DND-41 (cell line): ENCODE results near the gene NCOA3.

Source experiments
- ATAC-seq: fragments of 200-7000 bp; cut with Tn5 transposase; 3 replicates; pipeline ENCODE4 v1.9.1; 2021; ENCODE audit warnings: low read depth; ENCODE audit not compliant: insufficient read depth
- DNase-seq: peaks from one replicate; pipeline ENCODE4 v3.0.0-alpha.2; 2020
- H2AFZ ChIP-seq: 2 replicates; pipeline ENCODE4 v1.6.0; 2012; ENCODE audit warnings: low read depth, low read length
- H3K27ac ChIP-seq: 2 replicates; pipeline ENCODE4 v1.5.1; 2012; ENCODE audit warnings: low read length, inconsistent platforms
- H3K27me3 ChIP-seq: fragments of 200-600 bp; sonication (generic); 2 replicates; pipeline ENCODE4 v1.6.0; 2012; ENCODE audit warnings: low read length, mild to moderate bottlenecking, inconsistent platforms; ENCODE audit not compliant: insufficient read depth, poor library complexity
- H3K36me3 ChIP-seq: 2 replicates; pipeline ENCODE4 v1.5.1; 2012; ENCODE audit warnings: low read length, inconsistent platforms; ENCODE audit not compliant: insufficient read depth
- H3K4me1 ChIP-seq: 2 replicates; pipeline ENCODE4 v1.5.1; 2012; ENCODE audit warnings: mild to moderate bottlenecking, low read length; ENCODE audit not compliant: insufficient read depth
- H3K4me2 ChIP-seq: 2 replicates; pipeline ENCODE4 v1.6.0; 2012; ENCODE audit warnings: mild to moderate bottlenecking, moderate library complexity, low read length, inconsistent platforms; ENCODE audit not compliant: insufficient read depth
- H3K4me3 ChIP-seq, 2 experiments: fragments of 200-600 bp in 1 of 2; shearing (Covaris generic) in 1 of 2; 2 replicates each; pipeline ENCODE4 v1.5.1; 2012 to 2016; ENCODE audit warnings: inconsistent platforms in 2 of 2, low read length in 2 of 2, mild to moderate bottlenecking in 2 of 2, low read depth in 1 of 2, moderate library complexity in 1 of 2
- H3K79me2 ChIP-seq: 2 replicates; pipeline ENCODE4 v1.6.0; 2012; ENCODE audit warnings: low read length, inconsistent platforms; ENCODE audit not compliant: insufficient read depth
- H3K9ac ChIP-seq: 2 replicates; pipeline ENCODE4 v1.6.0; 2012; ENCODE audit warnings: low read depth, mild to moderate bottlenecking, inconsistent platforms, low read length, moderate library complexity
- H3K9me3 ChIP-seq: 2 replicates; pipeline ENCODE4 v1.5.1; 2012; ENCODE audit warnings: low read length, moderate library complexity, mild to moderate bottlenecking, inconsistent platforms; ENCODE audit not compliant: insufficient read depth, severe bottlenecking
- H4K20me1 ChIP-seq: 2 replicates; pipeline ENCODE4 v1.6.0; 2012; ENCODE audit warnings: low read length; ENCODE audit not compliant: insufficient read depth
- CTCF ChIP-seq: IDR thresholded peaks from 2 replicates; pipeline ENCODE4 v1.5.1; 2012; ENCODE audit warnings: borderline replicate concordance, low read length, moderate library complexity, mild to moderate bottlenecking; ENCODE audit not compliant: poor library complexity, severe bottlenecking; ENCODE audit errors: extremely low read depth
- EZH2 ChIP-seq: IDR thresholded peaks from 3 replicates; pipeline ENCODE4 v1.6.1; 2012; ENCODE audit warnings: borderline replicate concordance, low read depth, mild to moderate bottlenecking, moderate library complexity, low read length, inconsistent platforms; ENCODE audit not compliant: severe bottlenecking

The NCOA3 gene

GRCh38 chr20:47689731-47690130 lies 188.0 kb downstream of the NCOA3 start:
- Histone ChIP-seq H3K4me3 (no peak overlapping the region), H3K36me3 (no peaks in the 10 kb centered on the region), H3K4me1 (no peaks in the 10 kb centered on the region; the same call in 1 of the 2 replicates), H2AFZ (no peak overlapping the region), H3K9ac (no peak overlapping the region), H3K27ac (no peak overlapping the region), H3K27me3 (no peaks in the 10 kb centered on the region), H3K4me2 (no peak overlapping the region), H4K20me1 (no peaks in the 10 kb centered on the region), H3K79me2 (no peaks in the 10 kb centered on the region), H3K9me3 (peaks cover 27% of the 10 kb centered on the region)
- no peak for ATAC-seq
- TF ChIP-seq CTCF (no peak), EZH2 (no peak)
- DNase-seq, result no peak

GRCh38 chr20:47691625-47692024 lies 189.9 kb downstream of the NCOA3 start:
- H4K20me1 ChIP-seq, result no peaks in the 10 kb centered on the region
- no peaks in the 10 kb centered on the region for H3K27me3 ChIP-seq
- no peak overlapping the region for H3K4me2 ChIP-seq
- H3K27ac ChIP-seq, result no peak overlapping the region
- no peaks in the 10 kb centered on the region for H3K36me3 ChIP-seq
- no peak for TF ChIP-seq EZH2
- TF ChIP-seq CTCF, result no peak
- no peaks in the 10 kb centered on the region for H3K79me2 ChIP-seq
- H2AFZ ChIP-seq, result no peak overlapping the region
- DNase-seq, result no peak
- H3K4me3 ChIP-seq, result no peak overlapping the region
- peaks cover 3% of the 10 kb centered on the region for H3K4me1 ChIP-seq
- peaks cover 27% of the 10 kb centered on the region for H3K9me3 ChIP-seq
- H3K9ac ChIP-seq, result no peak overlapping the region
- no peak for ATAC-seq

GRCh38 chr20:47694021-47694818 lies 192.5 kb downstream of the NCOA3 start:
- DNase-seq, result no peak
- H3K27ac ChIP-seq, result no peak overlapping the region; the same call in 1 of the 2 replicates
- no peak overlapping the region for H3K4me2 ChIP-seq
- no peak overlapping the region for H3K4me3 ChIP-seq
- no peaks in the 10 kb centered on the region for H3K79me2 ChIP-seq
- TF ChIP-seq CTCF, result no peak
- TF ChIP-seq EZH2, result no peak
- H3K36me3 ChIP-seq, result no peaks in the 10 kb centered on the region
- no peaks in the 10 kb centered on the region for H4K20me1 ChIP-seq
- peaks cover 3% of the 10 kb centered on the region for H3K4me1 ChIP-seq
- no peaks in the 10 kb centered on the region for H3K27me3 ChIP-seq
- peaks cover 27% of the 10 kb centered on the region for H3K9me3 ChIP-seq
- no peak overlapping the region for H3K9ac ChIP-seq
- no peak overlapping the region for H2AFZ ChIP-seq
- ATAC-seq, result no peak
